ENCODE results near the gene HBA1.
"Not testable (repeated sequence)": the region's sequence is repeated elsewhere in the genome, so short reads cannot be mapped to it uniquely, and the experiment has no call there.

HBA1 gene

GRCh38 chr16:176477-177382 is at the start of gene HBA1:
TSS of gene HBA1 (plus strand) at chr16:176680. CDS start at chr16:176717, 37 bp downstream.
- not testable (repeated sequence) for DNase-seq (ENCODE audit: low read depth, low spot score)

- DNase-seq (ENCODE audit: low read depth, low spot score) = no peak
Observed at GRCh38 chr16:129075-129474, 47.4 kb upstream of the HBA1 start.

GRCh38 chr16:130533-131173 is 45.8 kb upstream of the HBA1 start:
- no peak for DNase-seq (ENCODE audit: low read depth, low spot score)

- DNase-seq (ENCODE audit: low read depth, low spot score) = no peak
Observed at GRCh38 chr16:132120-132519, 44.4 kb upstream of the HBA1 start.

GRCh38 chr16:133716-134115 is 42.8 kb upstream of the HBA1 start:
- no peak for DNase-seq (ENCODE audit: low read depth, low spot score)

GRCh38 chr16:138049-138417 is 38.4 kb upstream of the HBA1 start:
- peak; percentile 48 for DNase-seq (ENCODE audit: low read depth, low spot score)

GRCh38 chr16:140175-140857 is 36.2 kb upstream of the HBA1 start:
- no peak for DNase-seq (ENCODE audit: low read depth, low spot score)

GRCh38 chr16:142405-142967 is 34.0 kb upstream of the HBA1 start:
- no peak for DNase-seq (ENCODE audit: low read depth, low spot score)

GRCh38 chr16:143047-143446 is 33.4 kb upstream of the HBA1 start:
- DNase-seq (ENCODE audit: low read depth, low spot score) = no peak

GRCh38 chr16:143456-143855 is 33.0 kb upstream of the HBA1 start:
- DNase-seq (ENCODE audit: low read depth, low spot score) = peak; percentile 46

- no peak for DNase-seq (ENCODE audit: low read depth, low spot score)
Observed at GRCh38 chr16:144797-145252, 31.7 kb upstream of the HBA1 start.

- no peak for DNase-seq (ENCODE audit: low read depth, low spot score)
Observed at GRCh38 chr16:146646-147045, 29.8 kb upstream of the HBA1 start.

GRCh38 chr16:149024-149660 is 27.3 kb upstream of the HBA1 start:
- peak; percentile 72 for DNase-seq (ENCODE audit: low read depth, low spot score)

- no peak for DNase-seq (ENCODE audit: low read depth, low spot score)
Observed at GRCh38 chr16:152141-153128, 24.0 kb upstream of the HBA1 start, which contains the start of gene HBZ. TSS of gene HBZ (plus strand) at chr16:152644. CDS start at chr16:152910, 266 bp downstream.

- DNase-seq (ENCODE audit: low read depth, low spot score) = not testable (repeated sequence)
Observed at GRCh38 chr16:153129-153521, 23.4 kb upstream of the HBA1 start.

GRCh38 chr16:153550-154216 is 22.8 kb upstream of the HBA1 start:
- DNase-seq (ENCODE audit: low read depth, low spot score) = not testable (repeated sequence)

GRCh38 chr16:154217-155030 is 22.1 kb upstream of the HBA1 start:
- peak; percentile 39 for DNase-seq (ENCODE audit: low read depth, low spot score)

- no peak for DNase-seq (ENCODE audit: low read depth, low spot score)
Observed at GRCh38 chr16:155031-155398, 21.5 kb upstream of the HBA1 start.
